NCI-H2107 (cell line): ENCODE measurements around the gene BCL11B.

ENCODE experiments used
- DNase-seq: peaks from one replicate; lab custom pipeline; 2025; lab: John Stamatoyannopoulos, UW

The BCL11B gene

DNA sequence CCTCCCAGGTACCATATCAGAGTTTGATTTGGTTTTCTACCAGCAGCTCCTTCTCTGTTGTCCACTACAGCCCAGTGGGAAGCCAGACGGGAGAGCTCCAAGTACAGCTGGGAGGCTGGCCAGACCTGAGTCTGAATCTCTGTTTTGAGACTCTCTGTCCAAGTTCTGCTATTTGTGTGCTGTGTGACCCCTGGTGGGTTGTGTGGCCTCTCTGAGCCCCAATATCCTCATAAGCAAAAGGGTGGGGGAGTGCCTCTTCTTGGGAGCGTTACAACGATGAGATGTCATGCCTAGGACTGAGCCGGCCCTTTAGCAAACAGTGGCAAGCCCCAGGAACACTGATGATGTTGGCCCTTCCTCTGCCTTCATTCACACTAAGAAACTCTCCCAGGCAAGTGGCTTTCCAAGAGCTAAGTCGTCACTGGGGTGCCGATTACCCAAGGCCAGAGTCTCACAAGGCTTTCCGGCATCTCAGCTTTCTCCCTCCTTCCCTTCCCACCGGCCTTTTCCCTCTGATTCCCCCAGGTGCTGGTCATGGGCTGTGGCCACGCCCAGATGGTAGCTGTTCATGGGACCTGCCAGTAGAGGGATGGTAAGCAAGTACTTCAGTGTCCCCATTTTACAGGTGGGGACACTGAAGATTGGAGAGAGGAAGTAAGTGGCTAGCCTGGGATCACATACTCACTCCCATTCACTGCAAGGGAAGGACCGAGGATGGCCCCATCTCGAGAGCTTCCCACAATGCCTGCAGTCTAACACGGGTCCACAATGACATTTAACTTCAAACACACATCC, 47.7 kb downstream of the BCL11B start:
- DNase-seq, result no peak

DNA sequence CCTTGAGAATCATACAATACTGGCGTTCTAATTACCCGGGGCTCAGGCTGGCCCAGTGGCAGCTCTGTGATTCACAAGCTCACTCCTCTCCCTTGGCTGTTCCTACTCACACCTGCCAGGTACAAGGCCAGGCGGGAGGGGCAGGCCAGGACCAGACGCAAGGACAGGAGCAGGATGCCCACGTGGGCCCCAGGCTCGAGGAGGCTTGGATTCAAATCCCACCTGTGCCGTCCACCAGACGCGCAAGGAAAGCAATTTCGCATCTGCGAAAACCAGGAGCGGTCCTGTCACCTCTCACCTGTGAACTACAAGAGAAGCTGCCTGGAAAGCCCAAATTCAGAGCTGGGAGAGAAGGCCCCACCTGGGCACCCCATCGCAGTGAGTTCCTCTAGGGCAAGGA, 50.6 kb downstream of the BCL11B start:
- no peak for DNase-seq

DNA sequence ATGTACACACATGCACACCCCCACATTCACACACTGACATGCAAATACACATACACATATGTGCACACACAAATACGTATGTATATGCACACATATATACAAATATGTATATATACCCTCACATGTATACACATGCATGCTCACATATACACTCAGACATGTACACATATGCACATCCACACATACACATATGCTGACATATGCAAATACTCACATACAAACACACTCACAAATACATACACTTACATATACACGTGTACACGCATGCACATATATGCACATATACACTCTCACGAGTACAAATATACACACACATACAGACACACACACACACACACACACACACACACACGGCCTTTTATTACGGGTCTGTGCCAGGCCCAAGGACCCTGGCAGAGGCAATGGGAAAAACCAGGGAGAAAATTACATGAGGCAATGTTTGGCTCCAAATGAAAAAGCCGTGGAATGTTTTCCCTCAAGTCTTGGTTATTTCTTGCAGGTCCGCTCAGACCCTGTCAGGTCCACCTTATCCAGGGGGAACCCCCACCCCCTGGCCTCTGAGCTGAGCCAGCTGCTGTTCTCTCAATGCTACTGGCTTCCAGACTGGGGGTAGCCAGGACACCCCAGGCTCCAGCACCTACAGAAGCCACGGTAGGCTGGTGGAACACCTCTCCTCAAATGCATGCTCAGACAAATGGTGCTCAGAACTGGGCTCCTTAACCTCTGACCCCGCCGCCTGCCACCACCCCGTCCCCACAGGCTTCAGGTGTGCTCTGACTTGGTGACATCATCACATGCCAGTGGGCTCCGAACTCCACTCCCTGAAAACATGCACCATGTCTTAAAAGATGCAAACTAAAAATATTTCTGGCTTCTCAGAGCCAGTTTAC, 54.7 kb downstream of the BCL11B start:
- DNase-seq, result no peak

DNA sequence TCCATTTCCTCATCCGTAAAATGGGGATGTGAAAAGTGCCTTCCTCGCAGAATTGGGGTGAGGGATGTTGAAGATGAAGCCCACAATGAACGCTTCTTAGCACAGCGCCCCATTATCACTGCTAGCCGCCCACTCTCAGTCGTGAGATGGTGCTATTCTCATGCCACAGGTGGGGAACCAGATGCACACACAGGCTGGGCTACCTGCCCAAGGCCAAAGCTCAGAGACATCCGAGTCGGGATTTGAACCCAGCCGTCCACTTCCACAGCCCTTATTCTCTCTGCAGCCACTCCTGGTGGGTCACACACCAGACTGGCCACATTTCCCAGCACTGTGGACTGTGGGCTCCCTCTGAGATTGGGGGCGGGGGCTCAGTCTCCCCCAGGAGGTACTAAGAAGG, 55.8 kb downstream of the BCL11B start:
- no peak for DNase-seq

DNA sequence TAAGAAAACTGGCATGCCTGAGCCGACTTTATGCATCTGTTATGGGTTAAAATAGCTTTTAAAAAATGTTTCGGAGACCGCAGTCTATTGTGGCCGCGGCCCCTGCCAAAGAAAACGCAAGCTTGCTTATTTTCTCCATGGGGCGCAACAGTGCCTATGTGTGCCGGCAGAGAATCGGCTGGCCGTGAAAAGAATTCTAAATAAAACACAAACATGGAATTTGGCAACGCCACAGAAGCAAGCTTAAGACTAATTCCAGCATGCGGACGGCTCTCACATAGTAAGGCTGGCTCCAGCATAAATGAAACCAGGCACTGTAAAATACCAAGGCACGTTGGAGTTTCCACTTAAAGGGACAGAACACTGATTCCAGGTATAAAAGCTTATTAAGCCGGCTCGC, 56.7 kb downstream of the BCL11B start:
- no peak for DNase-seq

DNA sequence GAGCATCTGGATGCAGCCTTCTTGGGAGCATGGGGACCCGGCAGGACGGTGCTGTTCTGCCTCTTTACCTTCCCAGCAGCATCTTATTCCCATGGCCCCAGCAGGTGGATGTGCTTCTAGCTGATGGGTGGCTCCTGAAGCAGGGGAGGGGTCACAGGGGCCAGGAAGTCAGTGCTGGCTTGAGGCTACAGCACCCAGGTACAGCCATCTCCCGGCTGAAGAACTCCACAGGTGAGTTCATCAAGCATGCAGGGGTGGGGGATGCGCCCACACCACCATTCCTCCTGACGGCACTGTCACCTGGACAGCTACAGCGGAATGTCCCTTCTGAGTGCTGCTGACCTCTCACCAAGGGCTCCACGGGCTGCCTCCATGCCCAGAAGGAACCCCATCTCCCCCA, 57.3 kb downstream of the BCL11B start:
- no peak for DNase-seq

DNA sequence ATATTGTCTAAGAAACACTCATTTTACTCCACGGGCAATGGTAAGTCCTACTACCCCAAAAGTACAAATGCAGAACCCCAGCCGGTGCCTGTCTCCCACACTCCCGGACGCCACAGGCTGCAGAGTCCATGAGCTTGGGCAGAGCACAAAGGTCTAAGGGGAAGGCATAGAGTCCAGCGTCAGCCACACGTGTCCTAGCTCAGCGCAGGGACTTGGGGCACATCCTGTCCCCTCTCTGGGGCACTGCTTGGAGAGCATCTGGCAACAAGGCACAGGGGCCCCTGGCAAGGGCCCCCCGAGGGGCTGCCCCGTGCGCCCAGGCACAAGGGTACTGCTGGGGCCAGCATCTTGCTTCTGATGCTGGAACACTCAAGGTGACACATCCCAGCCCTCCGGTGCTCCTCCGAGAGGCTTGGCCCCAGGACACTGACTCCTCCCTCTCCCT, 58.4 kb downstream of the BCL11B start:
- DNase-seq, result no peak

DNA sequence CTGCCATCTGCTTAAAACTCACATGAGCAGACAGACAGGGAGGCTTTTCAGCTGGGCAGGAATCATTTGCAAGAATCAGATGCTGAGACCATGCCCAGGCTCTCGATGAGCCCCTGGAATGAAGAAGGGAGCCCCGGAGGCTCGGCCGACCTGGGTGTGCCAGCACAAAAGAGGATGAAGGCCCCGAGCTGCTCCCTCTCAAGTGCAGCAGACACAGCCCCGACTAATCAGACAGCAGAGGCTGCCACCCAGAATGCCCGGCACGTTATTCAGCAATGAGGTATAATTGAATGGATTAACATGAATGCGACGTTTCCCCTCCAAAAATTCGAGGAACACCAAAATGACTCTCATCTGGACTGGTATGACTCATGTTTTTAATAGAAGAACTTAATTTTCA, 58.9 kb downstream of the BCL11B start:
- no peak for DNase-seq

DNA sequence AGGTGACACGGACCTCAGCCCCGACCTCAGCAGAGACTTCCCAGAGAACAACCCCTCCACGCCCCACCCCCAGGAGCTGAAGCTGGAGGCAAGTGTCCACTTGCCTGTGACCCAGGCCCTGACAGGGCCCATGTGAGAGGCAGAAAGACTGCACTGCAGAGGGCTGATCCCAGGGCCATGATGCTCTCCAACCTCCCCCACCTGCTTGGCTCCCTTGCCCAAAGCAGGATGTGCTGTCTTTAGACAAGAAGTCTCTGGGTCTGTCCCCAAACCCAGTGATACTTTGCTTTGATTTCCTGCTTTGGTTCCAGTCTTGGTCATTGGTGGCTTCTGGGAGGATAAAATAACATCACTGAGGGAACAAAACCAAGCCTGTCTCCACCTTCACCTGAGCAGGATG, 59.4 kb downstream of the BCL11B start:
- no peak for DNase-seq

DNA sequence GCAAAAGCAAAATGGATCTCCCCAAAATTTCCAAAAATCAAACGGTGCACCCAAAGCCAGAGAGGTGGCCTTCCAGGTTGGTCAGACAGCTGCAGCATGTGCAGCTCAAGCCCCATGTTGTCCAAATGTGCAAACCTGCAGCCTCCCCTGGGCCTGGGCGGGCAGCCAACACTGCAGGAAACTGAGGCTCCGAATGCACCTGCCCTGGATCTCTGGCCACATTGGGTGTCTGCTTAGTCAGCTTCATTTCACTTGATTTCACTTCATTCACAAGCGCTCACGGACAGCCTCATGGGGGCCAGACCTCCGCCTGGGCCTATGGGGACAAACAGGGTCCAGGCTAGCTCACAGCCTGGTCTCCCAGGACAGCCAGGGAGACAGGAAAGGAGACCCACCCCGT, 59.8 kb downstream of the BCL11B start:
- no peak for DNase-seq

DNA sequence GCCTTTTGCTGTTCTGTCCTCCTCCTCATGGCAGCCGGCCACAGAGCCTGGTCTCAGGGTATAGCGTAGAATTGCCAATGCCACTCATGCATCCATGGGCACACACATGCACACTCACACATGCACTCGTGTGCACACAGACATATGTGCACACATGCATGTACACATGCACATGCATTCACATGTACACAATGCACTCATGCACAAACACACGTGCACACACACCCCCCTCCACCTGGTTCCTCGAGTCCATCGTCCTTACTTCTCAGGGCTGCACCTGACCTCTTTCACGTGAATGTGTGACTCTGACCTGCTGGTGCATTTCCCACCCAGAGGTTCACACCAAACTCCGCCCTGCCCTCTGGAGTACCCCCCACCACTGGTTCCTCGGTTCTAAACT, 60.6 kb downstream of the BCL11B start:
- no peak for DNase-seq

DNA sequence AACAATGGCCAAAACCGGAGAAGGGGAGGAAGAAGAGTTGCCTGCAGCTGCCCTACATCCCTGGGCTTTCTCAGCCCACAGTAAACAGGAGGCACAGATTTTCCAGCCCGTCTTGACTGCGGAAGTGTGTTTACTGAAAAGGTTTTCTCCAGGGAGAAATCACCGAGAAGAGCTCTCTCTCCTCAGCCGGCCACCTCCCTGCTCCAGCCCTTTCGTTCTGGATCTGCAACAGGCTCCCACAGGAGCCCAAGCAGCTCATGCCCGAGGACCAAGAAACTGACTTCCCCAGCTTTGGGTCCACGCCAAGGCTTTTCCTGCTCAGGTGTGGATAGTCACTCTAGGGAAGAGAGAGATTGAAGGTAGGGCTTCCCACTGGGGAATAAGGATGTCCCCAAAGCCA, 61.7 kb downstream of the BCL11B start:
- no peak for DNase-seq

DNA sequence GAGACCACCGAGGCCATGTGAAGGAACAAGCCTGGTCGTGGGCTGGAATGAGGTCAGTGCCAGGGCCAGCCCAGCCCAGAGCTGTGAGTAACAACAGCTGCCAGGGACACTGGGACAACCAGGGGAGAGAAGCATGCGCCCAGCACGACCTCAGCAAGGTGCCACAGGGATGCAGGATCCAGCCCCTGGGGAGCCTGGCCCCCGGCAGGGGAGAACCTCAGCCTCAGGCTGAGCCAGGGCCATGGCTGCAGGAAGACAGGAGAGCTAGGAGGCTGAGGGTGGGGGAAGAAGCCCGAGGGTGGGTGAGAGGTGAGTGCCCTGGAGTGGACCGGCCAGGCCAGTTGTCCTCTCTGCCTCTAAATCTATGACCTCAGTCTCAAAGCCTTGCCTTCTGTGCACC, 62.6 kb downstream of the BCL11B start:
- no peak for DNase-seq

DNA sequence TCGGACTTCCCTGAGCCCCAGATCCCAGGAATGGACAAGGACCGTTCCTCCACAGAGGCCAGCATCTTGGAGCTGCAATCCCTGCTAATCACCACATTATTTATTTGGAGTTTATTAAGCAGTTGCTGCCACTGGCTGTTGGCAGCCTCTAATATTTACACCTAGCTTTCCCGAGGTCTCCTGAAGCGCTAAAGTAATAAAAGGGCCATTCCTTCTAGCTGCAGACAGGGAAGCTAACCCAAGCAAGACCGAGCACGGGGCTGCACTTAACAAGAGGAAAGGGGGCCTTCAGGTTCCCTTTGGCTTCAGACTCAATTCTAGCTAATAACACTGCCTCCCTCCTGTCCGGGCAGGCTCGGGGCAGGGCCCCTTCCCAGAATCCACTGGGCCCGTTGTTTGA, 63.7 kb downstream of the BCL11B start:
- no peak for DNase-seq

DNA sequence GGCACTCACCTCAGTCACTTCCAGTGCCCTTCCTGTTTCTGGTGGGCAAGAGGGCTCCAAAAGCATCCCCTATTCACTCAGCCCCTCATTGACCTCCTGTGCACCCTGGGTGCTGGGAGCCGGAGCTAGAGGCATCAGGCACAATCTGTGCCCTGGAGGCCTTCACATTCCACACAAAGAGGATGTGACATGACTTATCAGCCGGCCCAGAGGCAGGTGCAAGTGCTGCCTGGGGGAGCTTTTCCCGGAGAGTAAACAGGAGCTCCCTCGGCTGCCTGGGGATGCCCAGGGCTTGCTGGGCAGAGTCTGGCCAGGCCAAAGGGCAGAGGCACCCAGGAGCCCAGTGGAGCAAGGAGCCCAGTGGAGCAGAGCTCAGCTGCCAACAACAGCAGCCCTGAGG, 64.5 kb downstream of the BCL11B start:
- no peak for DNase-seq

DNA sequence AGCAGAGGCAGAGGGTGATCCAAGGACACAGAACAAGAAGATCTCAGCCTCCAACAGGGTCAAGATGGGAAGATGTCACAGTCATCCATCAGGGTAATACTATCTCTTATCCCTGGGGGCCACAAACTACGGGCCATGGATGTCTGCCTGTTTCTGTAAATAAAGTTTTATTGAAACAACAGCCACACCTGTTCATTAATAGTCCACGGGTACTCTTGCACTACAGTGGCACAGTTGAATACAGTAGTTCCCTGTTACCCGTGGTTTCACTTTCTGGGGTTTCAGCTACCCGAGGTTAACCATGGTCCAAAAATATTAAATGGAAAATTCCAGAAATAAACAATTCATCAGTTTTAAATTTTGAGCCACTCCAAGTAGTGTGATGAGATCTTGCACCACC, 65.9 kb downstream of the BCL11B start:
- DNase-seq, result no peak

DNA sequence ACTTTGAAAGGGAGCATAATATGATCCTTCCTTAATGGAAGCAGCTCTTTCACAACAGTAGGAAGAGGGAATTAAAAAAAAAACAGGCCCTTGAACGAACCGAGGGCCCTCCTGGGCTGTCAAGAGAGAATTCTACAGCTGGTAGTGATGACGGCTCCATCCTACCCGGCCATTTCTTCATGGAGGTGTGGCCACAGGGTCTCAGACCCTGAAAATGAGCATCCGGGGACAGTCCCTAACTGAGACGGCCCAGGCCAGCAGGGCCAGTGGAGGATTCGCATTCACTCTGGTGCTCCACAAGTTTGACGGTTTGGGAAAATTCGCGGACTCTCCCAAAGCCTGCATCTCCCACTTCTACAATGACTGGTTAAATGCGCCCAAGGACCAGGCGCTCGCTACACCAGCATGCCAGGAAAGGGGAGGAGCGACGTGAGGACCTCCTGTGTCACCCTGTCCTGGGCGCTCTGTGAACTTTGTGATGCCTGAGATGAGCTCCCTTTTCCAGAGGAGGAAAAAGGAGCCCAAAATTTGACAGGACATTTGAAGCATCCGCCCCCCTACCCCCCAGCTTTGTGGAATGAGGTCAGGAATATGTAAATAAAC, 66.8 kb downstream of the BCL11B start:
- no peak for DNase-seq

DNA sequence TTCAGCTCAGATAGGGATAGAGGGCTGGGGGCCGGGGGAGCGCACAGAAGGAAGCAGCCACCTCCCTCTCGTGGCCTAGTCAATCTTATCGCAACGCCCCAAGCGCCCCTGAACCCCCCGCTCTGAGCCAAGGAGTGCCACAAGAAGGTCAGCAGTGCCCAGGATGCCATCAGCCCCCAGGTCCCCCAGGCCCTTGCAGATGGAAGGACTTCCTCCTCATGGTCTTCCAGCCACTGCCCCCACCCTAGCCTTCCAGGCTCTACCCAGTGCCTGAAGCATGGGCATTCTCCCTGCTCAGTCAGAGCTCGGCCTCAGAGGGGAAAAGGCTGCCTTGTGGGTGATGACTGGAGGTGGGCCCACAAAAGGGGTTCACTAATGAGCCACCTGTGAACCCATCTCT, 68.2 kb downstream of the BCL11B start:
- no peak for DNase-seq

DNA sequence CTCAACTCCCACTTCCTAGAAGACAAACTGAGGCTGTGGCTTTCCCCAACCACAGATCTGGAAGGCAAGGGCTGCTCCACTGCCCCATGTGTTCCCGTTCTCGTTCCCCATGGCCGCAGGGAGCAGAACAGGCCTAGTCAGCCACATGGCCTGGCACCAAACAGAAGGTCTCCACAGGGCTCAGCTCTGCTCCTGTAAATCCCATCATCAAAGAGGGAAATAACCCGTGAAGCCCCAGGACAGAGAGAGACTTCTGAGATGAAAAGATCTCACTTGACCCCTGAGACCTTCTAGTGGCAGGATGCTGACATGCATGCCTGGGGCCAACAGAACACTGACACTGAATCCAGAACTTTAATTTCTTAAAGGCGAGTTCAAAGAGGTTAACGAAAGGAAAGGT, 68.9 kb downstream of the BCL11B start:
- no peak for DNase-seq

DNA sequence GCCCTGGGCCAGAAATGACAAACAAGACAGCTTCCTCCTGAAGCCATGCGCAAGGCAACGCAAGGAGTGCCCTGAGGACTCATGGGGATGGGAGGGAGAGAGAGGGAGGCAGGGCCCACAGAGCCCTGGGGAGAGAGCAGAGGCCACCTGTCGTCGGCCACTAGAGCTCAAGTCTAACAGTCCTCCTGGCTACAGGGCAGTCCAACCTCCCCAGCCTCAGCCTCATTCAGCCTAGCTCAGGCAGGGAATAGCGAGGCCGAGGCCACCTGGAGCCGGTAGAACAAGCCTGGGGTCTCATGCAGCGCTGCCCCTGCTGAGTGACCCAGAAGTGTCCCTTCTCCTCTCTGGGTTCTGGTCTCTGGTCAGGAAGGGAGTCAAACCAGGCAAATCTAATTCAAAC, 69.5 kb downstream of the BCL11B start:
- no peak for DNase-seq

DNA sequence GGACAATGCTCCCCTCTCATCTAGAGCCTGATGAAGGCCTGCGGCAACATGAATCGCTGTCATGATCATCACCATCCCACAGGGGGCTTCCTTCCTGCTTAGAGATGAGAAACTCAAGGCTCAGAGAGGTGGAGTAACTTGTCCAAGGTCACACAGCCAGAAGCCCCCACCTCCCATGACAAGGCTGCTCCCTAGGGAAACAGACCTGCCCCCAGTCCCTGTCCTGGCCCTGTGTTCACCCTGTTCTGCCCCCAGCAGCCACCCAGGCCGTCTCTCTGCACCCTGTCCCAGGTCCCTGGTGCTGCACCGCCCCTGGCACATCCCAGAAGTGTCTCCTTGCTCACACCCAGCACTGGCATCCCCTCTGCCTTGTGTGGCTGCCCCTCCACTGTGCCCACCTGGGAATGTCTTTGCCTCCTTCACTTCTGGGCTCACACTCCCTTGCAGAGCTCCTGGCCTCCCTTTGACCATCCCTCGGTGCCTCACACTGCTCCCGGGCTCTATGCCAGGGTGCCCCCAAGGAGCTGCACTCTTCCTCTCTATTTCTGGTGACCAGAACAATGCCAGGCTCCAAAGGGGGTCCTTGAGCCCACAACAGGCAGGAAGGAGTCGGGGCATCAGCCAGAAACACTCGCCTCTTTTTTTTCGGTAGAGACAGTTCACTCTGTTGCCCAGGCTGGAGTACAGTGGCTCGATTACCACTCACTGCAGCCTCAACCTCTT, 70.5 kb downstream of the BCL11B start:
- DNase-seq, result no peak

DNA sequence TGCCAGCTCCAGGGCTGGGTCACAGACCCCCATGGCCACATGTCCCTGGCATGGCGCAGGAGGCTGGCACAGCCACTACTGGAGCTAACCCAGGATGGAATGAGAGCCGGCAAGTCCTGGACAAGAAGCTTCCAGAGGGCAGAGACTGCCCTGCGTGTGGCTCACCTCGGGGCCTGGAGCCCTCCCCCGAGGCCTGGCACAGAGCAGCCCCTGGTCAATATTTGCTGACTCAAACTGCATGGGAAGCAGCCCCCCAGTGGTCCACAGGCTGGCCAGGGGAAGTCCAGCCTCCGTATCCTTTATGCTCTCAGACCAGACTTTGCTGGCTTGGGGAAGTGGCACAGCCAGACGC, 71.4 kb downstream of the BCL11B start:
- DNase-seq, result no peak
